NCI-H2196 treated with DMSO at 0.1 percent for 48 hours (cell line): ENCODE measurements around the gene TSNAX.
"Not testable (repeated sequence)": the region's sequence is repeated elsewhere in the genome, so short reads cannot be mapped to it uniquely, and the experiment has no call there.

Experiments used
- DNase-seq: peaks from one replicate; lab custom pipeline; 2025; ENCODE audit not compliant: unreplicated experiment; lab: John Stamatoyannopoulos, UW

The TSNAX gene

GRCh38 chr1:231528172-231529029 is at the start of gene TSNAX:
TSS of gene TSNAX (plus strand) at chr1:231528669. CDS start at chr1:231528811, 142 bp downstream.
- DNase-seq = peak; percentile 81

- no peak for DNase-seq
These were observed 49.7 kb upstream of the TSNAX start for GRCh38 chr1:231478811-231479210.

GRCh38 chr1:231480008-231480407 is 48.5 kb upstream of the TSNAX start:
- no peak for DNase-seq

GRCh38 chr1:231481289-231481688 is 47.2 kb upstream of the TSNAX start:
- DNase-seq = no peak

- DNase-seq = no peak
These were observed 43.3 kb upstream of the TSNAX start for GRCh38 chr1:231485029-231485784.

- no peak for DNase-seq
These were observed 41.5 kb upstream of the TSNAX start for GRCh38 chr1:231487019-231487418.

GRCh38 chr1:231487910-231488309 is 40.6 kb upstream of the TSNAX start:
- no peak for DNase-seq

- DNase-seq = no peak
These were observed 34.9 kb upstream of the TSNAX start for GRCh38 chr1:231493421-231494185.

- DNase-seq = no peak
These were observed 33.9 kb upstream of the TSNAX start for GRCh38 chr1:231494439-231495110.

GRCh38 chr1:231497629-231498152 is 30.8 kb upstream of the TSNAX start:
- no peak for DNase-seq

- DNase-seq = no peak
These were observed 29.2 kb upstream of the TSNAX start for GRCh38 chr1:231499148-231499763.

- no peak for DNase-seq
These were observed 27.8 kb upstream of the TSNAX start for GRCh38 chr1:231500666-231501065.

GRCh38 chr1:231503168-231503567 is 25.3 kb upstream of the TSNAX start:
- DNase-seq = not testable (repeated sequence)

- no peak for DNase-seq
These were observed 20.8 kb upstream of the TSNAX start for GRCh38 chr1:231507476-231508355.

- DNase-seq = no peak
These were observed 20.0 kb upstream of the TSNAX start for GRCh38 chr1:231508497-231508896.

- DNase-seq = no peak
These were observed 19.5 kb upstream of the TSNAX start for GRCh38 chr1:231508941-231509340.

- no peak for DNase-seq
These were observed 16.2 kb upstream of the TSNAX start for GRCh38 chr1:231512147-231512698.

- DNase-seq = no peak
These were observed 12.7 kb upstream of the TSNAX start for GRCh38 chr1:231515748-231516147.

- no peak for DNase-seq
These were observed 11.4 kb upstream of the TSNAX start for GRCh38 chr1:231517076-231517475.
